Heart right ventricle (tissue), 16 donors: ENCODE data around the gene GDI2. TPM values are rescaled to one million over a fixed set of nuclear protein-coding genes. Genes with fewer than 3 reads are reported as not detected.

ENCODE experiments used
- ATAC-seq, 8 donors: fragments of 200-7000 bp; cut with Tn5 transposase; one replicate each; pipeline ENCODE4 v1.9.1; 2020; ENCODE audit warnings: mild to moderate bottlenecking in 8 of 8, moderate library complexity in 8 of 8, moderate number of reproducible peaks in 1 of 8
- DNase-seq, 2 donors: peaks; one replicate each; pipeline ENCODE4 v3.0.0-alpha.2; 2020
- H3K27ac ChIP-seq, 10 donors: fragments of 200-600 bp; sonication (generic) in 2 of 10; one replicate each; pipeline versions ENCODE4 v1.5.0 to v1.8.0; 2020 to 2022; ENCODE audit warnings: mild to moderate bottlenecking in 3 of 10
- H3K27me3 ChIP-seq, 7 donors: fragments of 200-600 bp; one replicate each; pipeline ENCODE4 v1.8.0; 2021 to 2022; ENCODE audit warnings: mild to moderate bottlenecking in 2 of 7
- H3K36me3 ChIP-seq, 9 donors: fragments of 200-600 bp; sonication (generic) in 1 of 9; one replicate each; pipeline versions ENCODE4 v1.5.0 to v1.8.0; 2020 to 2022; ENCODE audit warnings: mild to moderate bottlenecking in 2 of 9
- H3K4me1 ChIP-seq, 9 donors: fragments of 200-600 bp; sonication (generic) in 1 of 9; one replicate each; pipeline versions ENCODE4 v1.5.0 to v1.8.0; 2020 to 2022; ENCODE audit warnings: mild to moderate bottlenecking in 4 of 9
- H3K4me3 ChIP-seq, 10 donors: fragments of 200-600 bp; sonication (generic) in 2 of 10; one replicate each; pipeline versions ENCODE4 v1.5.0 to v1.8.0; 2020 to 2022; ENCODE audit warnings: mild to moderate bottlenecking in 7 of 10, moderate library complexity in 2 of 10
- H3K9me3 ChIP-seq, 11 donors: fragments of 200-600 bp in 10 of 11; sonication (generic) in 2 of 11; one replicate each; pipeline versions ENCODE4 v1.5.0 to v1.8.0; 2013 to 2022; ENCODE audit warnings: mild to moderate bottlenecking in 2 of 11, control low read depth in 1 of 11, moderate library complexity in 1 of 11
- CTCF ChIP-seq, 9 donors: fragments of 200-600 bp; sonication (generic) in 2 of 9; IDR thresholded peaks; one replicate each; pipeline versions ENCODE4 v1.5.0 to v1.8.0; 2021 to 2022; ENCODE audit warnings: antibody characterized with exemption in 9 of 9, mild to moderate bottlenecking in 5 of 9, moderate library complexity in 1 of 9
- WGBS, 2 donors: extraction: QIAGEN DNeasy Blood & Tissue Kit; methylation state at CpG; one replicate each; pipeline ENCODE4 v1.1.7; 2013; ENCODE audit warnings: inconsistent platforms in 1 of 2; 5-methylcytosine and 5-hydroxymethylcytosine counted together
- intact Hi-C, 10 donors: fragments of 100-400 bp; cut with DNase I; formaldehyde crosslinking; loops; one replicate each; pipeline versions ENCODE4 v1.11.1 to v1.14.2; 2022
- polyA plus RNA-seq, 2 donors: library from polyadenylated mRNA; stranded (reverse); fragments of 200-250 nt; gene quantifications; one replicate each; pipeline ENCODE4 v1.2.3, GENCODE V29; 2013
- total RNA-seq, 10 donors: library from RNA; stranded (reverse); fragmentation: NEBNext Ultra II Directional in 3 of 10; extraction: Animal tissue kit (Norgen Biotek cat#: 25700) in 3 of 10; gene quantifications; one replicate each; pipeline versions ENCODE4 v1.2.1 to v1.2.4, GENCODE V29; 2021 to 2023
- donor health status: Arrhythmogenic right ventricular cardiomyopathy.
- donor health status: ischemic (EF 13 %, LVEDD 7.1; RV severe dilation, severe dysfunction).
- donor health status: healthy with polysubstance abuse.
- donor health status: DM: no; HTN: yes; CAD: no.
- donor health status: DM: no; HTN: no; CAD: no.
- donor health status: ischemic (EF 25% LVEDD 6.9; RV normal size, moderate dysfunction).
- donor health status: ischemic (EF 25% LVEDD 5.7; RV mildly dilated, moderate dysfunction).
- donor health status: healthy.
- donor health status: DM: yes; HTN: yes; CAD: no.
- donor health status: Ischemic cardiomyopathy.
- donor health status: ischemic (EF 35%, LVEDD 5.7; RV mildly dilated, moderate dysfunction).
- donor health status: nonischemic (EF 11% LVEDD 7.7; RV severe dilation, severe dysfunction).
- donor health status: DM: yes; HTN: yes; CAD: no.
- donor health status: PGD.
- donor health status: ischemic (EF 29% LVEDD 5.4; RV normal size, mild dysfunction).
- donor health status: nonischemic (EF 23%, LVEDD 6.1; RV moderate dilation, normal function).

The GDI2 gene
- total and polyA plus RNA-seq, 12 donors: 21.8 to 145 (median 101) TPM

GRCh38 chr10:5743736-5744135 is 69.5 kb downstream of the GDI2 start:
- no peak for TF ChIP-seq CTCF (IDR thresholded peaks at IDR 0.05)
- WGBS, 2 donors: 53 to 61% methylated on average over 5 of the region's 5 CpGs
- peaks cover 0 to 98% (median 32%) of the 10 kb centered on the region in 9 donors for H3K36me3 ChIP-seq

GRCh38 chr10:5742116-5742515 is 71.1 kb downstream of the GDI2 start:
- Histone ChIP-seq H3K9me3 (no peaks in the 10 kb centered on the region), H3K4me1 (peaks cover 0 to 4% (median 0%) of the 10 kb centered on the region in 9 donors), H3K36me3 (peaks cover 0 to 95% (median 25%) of the 10 kb centered on the region in 9 donors), H3K27ac (no peak overlapping the region), H3K4me3 (no peak overlapping the region), H3K27me3 (no peaks in the 10 kb centered on the region)
- intact Hi-C loops: no loop called here
- WGBS, 2 donors: 79 to 87% methylated on average over 6 of the region's 6 CpGs
- no peak for TF ChIP-seq CTCF (IDR thresholded peaks at IDR 0.05)
- ATAC-seq: no peak
- no peak for DNase-seq

More at GRCh38 chr10:5743736-5744135, 69.5 kb downstream of the GDI2 start:
- ATAC-seq: no peak
- Histone ChIP-seq H3K9me3 (no peaks in the 10 kb centered on the region), H3K4me3 (no peak overlapping the region), H3K27me3 (no peaks in the 10 kb centered on the region), H3K27ac (no peak overlapping the region), H3K4me1 (peaks cover 0 to 4% (median 0%) of the 10 kb centered on the region in 9 donors)
- intact Hi-C loops: no loop called here
- no peak for DNase-seq

- DNase-seq (no peak), ATAC-seq (no peak)
- Histone ChIP-seq H3K9me3 (no peaks in the 10 kb centered on the region), H3K36me3 (peaks cover 0 to 93% (median 22%) of the 10 kb centered on the region in 9 donors), H3K27me3 (no peaks in the 10 kb centered on the region), H3K4me1 (peaks cover 0 to 4% (median 0%) of the 10 kb centered on the region in 9 donors), H3K27ac (no peak overlapping the region), H3K4me3 (no peak overlapping the region)
- intact Hi-C loops: no loop called here
- 75 to 83% methylated on average over 1 of the region's 1 CpG for WGBS, 2 donors
- no peak for TF ChIP-seq CTCF (IDR thresholded peaks at IDR 0.05)
These were observed 72.0 kb downstream of the GDI2 start for GRCh38 chr10:5741276-5741675.

GRCh38 chr10:5738427-5738826 is 74.8 kb downstream of the GDI2 start:
- Histone ChIP-seq H3K36me3 (peaks cover 0 to 90% (median 20%) of the 10 kb centered on the region in 9 donors), H3K27me3 (no peaks in the 10 kb centered on the region), H3K27ac (no peak overlapping the region), H3K4me3 (no peak overlapping the region), H3K4me1 (peaks cover 0 to under 1% (median 0%) of the 10 kb centered on the region in 9 donors), H3K9me3 (no peaks in the 10 kb centered on the region)
- ATAC-seq: no peak
- 70 to 78% methylated on average over 2 of the region's 2 CpGs for WGBS, 2 donors
- TF ChIP-seq CTCF (IDR thresholded peaks at IDR 0.05): no peak
- DNase-seq: no peak
- intact Hi-C loops: no loop called here
